Caco-2 (cell line): ENCODE data around the gene KIF25. TPM values are rescaled to one million over a fixed set of nuclear protein-coding genes. Genes with fewer than 3 reads are reported as not detected.

Experiments used
- BruUV-seq: library from RNA; stranded (reverse); fragments of 400-500 nt; replicated peaks from 2 replicates; lab custom pipeline; 2021; lab: Mats Ljungman, UMichigan
- CTCF ChIA-PET: fragments of 300-600 bp; sonication (Branson Sonifier 250); formaldehyde crosslinking; loops from one replicate; lab custom pipeline; 2022; ENCODE audit warnings: antibody characterized with exemption; lab: Charles Lee
- POLR2A ChIA-PET: fragments of 300-600 bp; sonication (Branson Sonifier 250); formaldehyde crosslinking; loops from one replicate; lab custom pipeline; 2022; ENCODE audit warnings: antibody characterized with exemption; lab: Charles Lee
- DNase-seq, 2 experiments: peaks; one replicate each; pipeline versions ENCODE4 v3.0.0 to v3.0.0-alpha.2; 2020 to 2022
- H3K27me3 ChIP-seq: replicated peaks from 2 replicates; pipeline ENCODE4 v1.6.0; 2011; ENCODE audit warnings: low read length; ENCODE audit not compliant: control insufficient read depth, insufficient read depth
- H3K36me3 ChIP-seq: 2 replicates; pipeline ENCODE4 v1.5.1; 2011; ENCODE audit warnings: low read length; ENCODE audit not compliant: control insufficient read depth, insufficient read depth
- H3K4me1 ChIP-seq: fragments of 250-450 bp; sonication (Bioruptor Pico); 2 replicates; pipeline ENCODE4 v1.5.1; 2020; ENCODE audit warnings: mild to moderate bottlenecking
- H3K4me3 ChIP-seq: 2 replicates; pipeline ENCODE4 v1.5.1; 2011; ENCODE audit warnings: low read depth, mild to moderate bottlenecking, control low read depth, low read length
- H3K9me3 ChIP-seq: fragments of 250-450 bp; sonication (Bioruptor Pico); 2 replicates; pipeline ENCODE4 v1.5.1; 2020; ENCODE audit warnings: mild to moderate bottlenecking, moderate library complexity
- H3K27ac Mint-ChIP-seq: one replicate; pipeline ENCODE4 v1.8.0; 2022; ENCODE audit warnings: mixed read lengths; ENCODE audit not compliant: unreplicated experiment
- H3K27me3 Mint-ChIP-seq: one replicate; pipeline ENCODE4 v1.8.0; 2022; ENCODE audit warnings: mixed read lengths; ENCODE audit not compliant: insufficient read depth, unreplicated experiment
- H3K36me3 Mint-ChIP-seq: one replicate; pipeline ENCODE4 v1.8.0; 2022; ENCODE audit warnings: mild to moderate bottlenecking, mixed read lengths; ENCODE audit not compliant: insufficient read depth, unreplicated experiment
- H3K4me1 Mint-ChIP-seq: one replicate; pipeline ENCODE4 v1.8.0; 2022; ENCODE audit warnings: low read depth, mixed read lengths; ENCODE audit not compliant: unreplicated experiment
- H3K4me3 Mint-ChIP-seq: one replicate; pipeline ENCODE4 v1.8.0; 2022; ENCODE audit warnings: mild to moderate bottlenecking, moderate library complexity, mixed read lengths; ENCODE audit not compliant: unreplicated experiment
- H3K9me3 Mint-ChIP-seq: one replicate; pipeline ENCODE4 v1.8.0; 2022; ENCODE audit warnings: mixed read lengths; ENCODE audit not compliant: unreplicated experiment
- CTCF ChIP-seq, 2 experiments: fragments of 200-600 bp in 1 of 2; IDR thresholded peaks; 1 replicate in 1 of 2; 2 replicates in 1 of 2; pipeline versions ENCODE4 v1.5.1 to v1.8.0; 2011 to 2022; ENCODE audit warnings: antibody characterized with exemption in 1 of 2, control low read depth in 1 of 2, inconsistent platforms in 1 of 2, low read depth in 1 of 2, low read length in 1 of 2, mild to moderate bottlenecking in 1 of 2, moderate library complexity in 1 of 2; ENCODE audit not compliant: insufficient read depth in 1 of 2, severe bottlenecking in 1 of 2, unreplicated experiment in 1 of 2
- intact Hi-C: fragments of 100-400 bp; cut with micrococcal nuclease; formaldehyde crosslinking; loops from one replicate; pipeline ENCODE4 v1.10.0; 2022; ENCODE audit not compliant: unreplicated experiment
- total RNA-seq: library from RNA; stranded (reverse); gene quantifications from 2 replicates; pipeline ENCODE4 v1.2.3, GENCODE V29; 2022

KIF25 gene
- total RNA-seq, 1 experiment from 2014 or later = not detected

GRCh38 chr6:168011291-168011690 is 13.8 kb downstream of the KIF25 start:
- no peaks in the 10 kb centered on the region for H3K36me3 ChIP-seq
- intact Hi-C loops = no loop called here
- CTCF ChIA-PET = no interaction called here
- H3K27me3 ChIP-seq = no peaks in the 10 kb centered on the region
- no peaks in the 10 kb centered on the region for H3K4me1 Mint-ChIP-seq
- H3K4me1 ChIP-seq = no peaks in the 10 kb centered on the region
- no peak for TF ChIP-seq CTCF (IDR thresholded peaks at IDR 0.05; ENCODE audit: insufficient read depth in 1 of 2, low read depth in 1 of 2, low read length in 1 of 2, severe bottlenecking in 1 of 2, unreplicated experiment in 1 of 2)
- DNase-seq = no peak
- no peak overlapping the region for H3K27ac Mint-ChIP-seq
- H3K4me3 Mint-ChIP-seq = no peak overlapping the region
- POLR2A ChIA-PET = no interaction called here
- peaks cover 32% of the 10 kb centered on the region for H3K9me3 ChIP-seq
- no TSS peak for BruUV-seq
- no peak overlapping the region for H3K4me3 ChIP-seq
- H3K36me3 Mint-ChIP-seq = no peaks in the 10 kb centered on the region
- H3K27me3 Mint-ChIP-seq = no peaks in the 10 kb centered on the region
- H3K9me3 Mint-ChIP-seq = peaks cover 39% of the 10 kb centered on the region

GRCh38 chr6:168012431-168013249 is 15.2 kb downstream of the KIF25 start:
- no peaks in the 10 kb centered on the region for H3K4me1 Mint-ChIP-seq
- no peak for TF ChIP-seq CTCF (IDR thresholded peaks at IDR 0.05; ENCODE audit: insufficient read depth in 1 of 2, low read depth in 1 of 2, low read length in 1 of 2, severe bottlenecking in 1 of 2, unreplicated experiment in 1 of 2)
- H3K36me3 ChIP-seq = no peaks in the 10 kb centered on the region
- intact Hi-C loops = no loop called here
- POLR2A ChIA-PET = no interaction called here
- no peaks in the 10 kb centered on the region for H3K27me3 Mint-ChIP-seq
- peak in 1 of 2 experiments; percentile 3 for DNase-seq
- no peaks in the 10 kb centered on the region for H3K4me1 ChIP-seq
- BruUV-seq = no TSS peak
- peaks cover 32% of the 10 kb centered on the region for H3K9me3 ChIP-seq
- no peak overlapping the region for H3K27ac Mint-ChIP-seq
- no peaks in the 10 kb centered on the region for H3K27me3 ChIP-seq
- no peaks in the 10 kb centered on the region for H3K36me3 Mint-ChIP-seq
- H3K9me3 Mint-ChIP-seq = peaks cover 39% of the 10 kb centered on the region
- no peak overlapping the region for H3K4me3 ChIP-seq
- CTCF ChIA-PET = no interaction called here
- H3K4me3 Mint-ChIP-seq = no peak overlapping the region

- H3K4me1 ChIP-seq = no peaks in the 10 kb centered on the region
- POLR2A ChIA-PET = no interaction called here
- intact Hi-C loops = no loop called here
- no peaks in the 10 kb centered on the region for H3K27me3 ChIP-seq
- Mint-ChIP-seq H3K27me3 (no peaks in the 10 kb centered on the region), H3K9me3 (peaks cover 39% of the 10 kb centered on the region), H3K4me3 (no peak overlapping the region), H3K36me3 (no peaks in the 10 kb centered on the region), H3K4me1 (no peaks in the 10 kb centered on the region), H3K27ac (no peak overlapping the region)
- H3K36me3 ChIP-seq = no peaks in the 10 kb centered on the region
- peaks cover 27% of the 10 kb centered on the region for H3K9me3 ChIP-seq
- TF ChIP-seq CTCF (IDR thresholded peaks at IDR 0.05; ENCODE audit: insufficient read depth in 1 of 2, low read depth in 1 of 2, low read length in 1 of 2, severe bottlenecking in 1 of 2, unreplicated experiment in 1 of 2) = no peak
- CTCF ChIA-PET = no interaction called here
- DNase-seq = peak in 1 of 2 experiments; percentile 3
- no peak overlapping the region for H3K4me3 ChIP-seq
- BruUV-seq = no TSS peak
These were observed 15.9 kb downstream of the KIF25 start for GRCh38 chr6:168013250-168013915.
